Fibroblast of skin of back (primary cell): Measurements from ENCODE around the gene TBCA.

Source experiments
- DNase-seq: peaks from one replicate; pipeline ENCODE4 v3.0.0-alpha.2; 2013

Gene TBCA

DNA sequence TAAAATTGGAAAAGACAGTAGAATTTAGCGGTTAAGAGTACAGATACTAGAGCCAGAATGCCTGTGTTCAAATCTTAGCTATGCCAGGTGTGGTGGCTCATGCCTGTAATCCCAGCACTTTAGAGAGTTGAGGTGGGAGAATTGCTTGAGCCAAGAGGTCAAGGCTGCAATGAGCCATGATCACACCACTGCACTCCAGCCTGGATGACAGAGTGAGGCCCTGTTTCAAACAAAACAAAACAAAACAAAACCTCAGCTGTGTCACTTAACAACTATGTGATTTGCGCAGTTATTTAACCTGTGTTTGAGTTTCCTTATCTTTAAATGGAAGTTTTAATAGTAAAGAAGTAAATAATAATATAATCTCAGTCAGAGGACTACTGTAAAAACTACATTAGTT is 68.3 kb downstream of the TBCA start:
- DNase-seq: no peak

DNA sequence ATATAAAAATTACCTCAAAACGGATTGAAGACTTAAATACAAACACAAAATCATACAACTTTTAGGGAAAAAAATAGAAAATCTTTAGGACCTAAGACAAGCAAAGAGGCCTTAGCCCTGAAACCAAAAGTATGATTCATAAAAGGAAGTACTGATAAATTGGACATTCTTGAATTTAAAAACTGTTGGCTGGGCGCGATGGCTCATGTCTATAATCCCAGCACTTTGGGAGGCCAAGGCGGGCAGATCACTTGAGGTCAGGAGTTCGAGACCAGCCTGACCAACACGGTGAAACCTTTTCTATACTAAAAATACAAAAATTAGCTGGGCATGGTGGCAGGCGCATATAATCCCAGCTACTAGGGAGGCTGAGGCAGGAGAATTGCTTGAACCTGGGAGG is 76.6 kb downstream of the TBCA start:
- DNase-seq: peak; percentile 11

- DNase-seq: no peak
These were observed 77.2 kb downstream of the TBCA start for GRCh38 chr5:77698920-77699319.

DNA sequence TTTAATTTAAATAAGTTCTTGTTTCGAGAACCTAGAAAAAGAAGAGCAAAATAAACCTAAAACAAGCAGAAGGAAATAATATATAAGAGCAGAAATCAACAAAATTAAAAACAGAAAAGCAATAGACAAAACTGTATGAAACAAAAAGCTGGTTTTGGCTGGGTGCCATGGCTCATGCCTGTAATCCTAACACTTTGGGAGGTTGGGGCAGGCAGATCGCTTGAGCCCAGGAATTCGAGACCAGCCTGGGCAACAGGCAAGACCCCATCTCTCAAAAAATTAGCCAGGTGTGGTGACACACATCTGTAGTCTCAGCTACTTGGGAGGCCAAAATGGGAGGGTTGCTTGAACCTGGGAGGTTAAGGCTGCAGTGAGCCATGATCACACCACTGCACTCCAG is 78.4 kb downstream of the TBCA start:
- no peak for DNase-seq

- no peak for DNase-seq
These were observed 80.0 kb downstream of the TBCA start for GRCh38 chr5:77696120-77696519.

DNA sequence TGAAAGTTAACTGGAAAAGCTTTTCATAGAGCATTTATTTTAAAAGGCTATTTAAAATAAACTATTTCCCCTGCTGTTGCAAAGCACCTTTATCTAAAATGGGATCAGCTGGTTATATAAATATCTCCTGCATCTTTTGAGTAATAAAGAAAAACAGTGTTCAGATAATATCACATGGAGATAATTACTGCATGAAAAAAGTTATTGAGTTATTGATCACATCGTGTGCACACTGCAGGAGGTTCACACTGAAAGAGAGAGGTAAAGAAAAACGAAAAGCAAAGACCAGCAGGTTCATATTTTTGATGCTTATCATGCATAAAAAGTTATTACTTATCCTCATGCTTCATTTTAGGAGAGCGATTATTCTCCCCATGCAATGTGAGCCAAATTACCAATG is 82.2 kb downstream of the TBCA start:
- no peak for DNase-seq

DNA sequence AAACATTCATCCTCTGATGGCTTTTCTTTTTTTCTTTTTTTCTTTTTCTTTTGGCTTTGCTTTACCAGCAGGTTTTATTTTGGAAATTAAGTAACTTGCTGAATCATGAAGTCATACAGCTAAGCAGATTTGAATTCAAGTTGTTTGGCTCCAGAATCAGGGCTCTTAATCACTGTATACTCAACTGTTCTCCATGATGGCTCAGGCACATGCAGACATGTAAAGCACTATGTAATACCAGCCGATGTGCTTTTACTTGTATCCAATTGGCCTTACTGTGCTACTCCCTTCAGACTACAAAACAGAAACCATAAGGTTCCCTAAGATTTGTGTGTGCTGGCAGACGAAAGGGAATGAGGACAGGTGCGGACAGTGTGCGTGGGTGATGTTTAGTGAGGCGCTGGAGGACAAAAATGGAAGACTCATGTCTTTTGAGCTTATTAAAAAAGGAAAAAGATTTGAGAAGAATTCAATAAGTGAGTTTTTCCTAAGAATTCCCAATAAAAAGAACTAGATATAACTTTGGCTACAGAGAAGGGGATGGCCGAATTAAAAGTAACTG is 92.9 kb downstream of the TBCA start:
- no peak for DNase-seq

DNA sequence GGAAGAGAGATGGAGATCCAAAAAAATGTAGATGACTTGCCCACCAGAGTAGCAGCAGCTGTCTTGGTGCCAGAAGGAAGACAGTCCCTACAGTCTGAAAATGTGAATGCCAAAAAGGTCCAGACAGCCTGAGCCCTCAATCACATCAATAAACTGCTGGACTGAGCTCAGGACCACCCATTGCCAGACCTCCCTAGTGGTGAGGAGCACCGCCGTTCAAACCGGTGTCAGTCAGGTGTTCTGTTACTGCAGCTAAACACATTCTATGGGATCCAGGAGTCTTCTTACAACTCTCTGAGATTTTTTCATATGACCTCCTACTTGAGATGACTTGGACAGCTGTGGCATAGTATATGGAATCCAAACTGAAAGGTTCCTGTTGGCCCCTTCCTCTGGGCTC is 105.6 kb downstream of the TBCA start:
- DNase-seq: no peak

- no peak for DNase-seq
These were observed 106.5 kb downstream of the TBCA start for GRCh38 chr5:77669677-77670076.

GRCh38 chr5:77663090-77663863 is 112.9 kb downstream of the TBCA start:
- peak; percentile 23 for DNase-seq

GRCh38 chr5:77662635-77663034 is 113.5 kb downstream of the TBCA start:
- no peak for DNase-seq

DNA sequence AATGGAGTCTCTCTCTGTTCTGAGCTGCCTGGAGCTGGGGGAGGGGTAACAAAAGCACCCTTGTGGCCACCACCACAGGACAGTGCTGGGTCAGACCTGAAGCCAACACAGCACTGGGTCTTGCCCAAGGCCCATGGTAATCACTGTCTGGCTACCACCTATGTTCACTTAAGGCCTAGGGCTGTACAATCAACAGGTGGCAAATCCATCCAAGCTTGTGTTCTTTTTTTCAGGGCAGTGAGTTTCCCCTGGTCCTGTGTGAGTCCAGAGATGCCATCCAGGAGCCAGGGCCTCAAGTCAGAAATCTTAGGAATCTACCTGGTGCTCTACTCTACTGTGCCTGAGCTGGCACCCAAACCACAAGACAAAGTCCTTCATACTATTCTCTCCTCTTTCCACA is 117.5 kb downstream of the TBCA start:
- no peak for DNase-seq

GRCh38 chr5:77651343-77651742 is 124.8 kb downstream of the TBCA start:
- DNase-seq: no peak

GRCh38 chr5:77650686-77651085 is 125.5 kb downstream of the TBCA start:
- DNase-seq: no peak

DNA sequence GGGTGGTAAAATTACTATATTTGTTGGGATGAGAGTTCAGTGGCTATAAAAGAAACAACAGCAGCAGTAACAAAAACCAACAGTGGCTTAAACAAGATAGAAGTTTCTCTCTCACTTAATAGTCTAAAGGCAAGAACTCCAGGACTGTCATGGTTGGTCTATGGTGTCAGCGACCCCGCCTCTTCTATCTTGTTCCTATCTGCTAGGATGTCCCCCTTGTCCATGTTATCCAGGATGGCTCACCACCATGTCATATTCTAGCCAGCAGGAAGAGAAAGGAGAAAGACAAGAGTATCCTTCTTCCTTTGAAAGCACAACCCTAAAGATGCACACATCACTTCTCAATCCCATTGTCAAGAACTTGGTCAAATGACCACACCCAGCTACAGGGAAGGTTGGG is 126.4 kb downstream of the TBCA start:
- no peak for DNase-seq

- DNase-seq: no peak
These were observed 130.0 kb downstream of the TBCA start for GRCh38 chr5:77645995-77646639.

DNA sequence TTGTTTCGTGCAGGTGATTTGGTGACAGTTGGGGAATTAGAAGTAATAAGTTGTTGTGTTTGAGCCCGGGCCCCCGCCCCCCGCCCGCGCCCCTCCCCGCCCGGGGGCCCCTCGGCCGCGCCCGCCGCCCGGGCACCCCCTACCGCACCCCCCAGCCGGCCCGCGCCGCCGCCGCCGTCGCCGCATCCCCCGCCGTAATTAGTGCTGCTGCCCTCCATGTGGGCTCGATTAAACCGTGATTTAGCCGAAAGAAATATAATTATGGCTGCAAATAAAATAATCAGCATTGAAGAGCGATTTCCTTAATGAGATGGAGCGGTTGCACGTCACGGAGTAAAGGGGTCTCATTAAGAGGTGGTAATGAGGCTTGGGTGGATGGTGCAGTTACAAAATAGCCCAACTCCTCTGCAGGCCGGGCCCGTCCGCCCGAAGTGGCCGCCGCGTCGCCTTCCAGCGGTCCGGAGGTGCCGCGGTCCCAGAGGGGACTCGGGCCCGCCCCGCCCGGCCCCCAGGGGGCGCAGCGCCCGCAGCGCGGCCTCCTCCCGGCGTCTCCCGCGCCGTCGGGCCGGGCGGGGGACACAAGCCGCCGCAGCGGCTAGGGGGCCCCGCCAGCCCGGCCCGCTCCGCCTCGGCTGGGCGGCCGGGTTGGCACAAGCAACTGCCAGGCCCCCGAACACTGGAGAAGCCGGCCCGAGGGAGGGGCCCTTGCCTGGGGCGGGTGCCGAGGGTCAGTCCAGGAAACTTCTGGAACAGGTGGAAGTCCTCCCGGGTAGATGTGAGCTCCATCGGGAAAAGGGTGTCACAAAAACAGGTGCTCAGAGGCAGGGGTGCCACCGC is 130.8 kb downstream of the TBCA start:
- DNase-seq: peak; percentile 17

DNA sequence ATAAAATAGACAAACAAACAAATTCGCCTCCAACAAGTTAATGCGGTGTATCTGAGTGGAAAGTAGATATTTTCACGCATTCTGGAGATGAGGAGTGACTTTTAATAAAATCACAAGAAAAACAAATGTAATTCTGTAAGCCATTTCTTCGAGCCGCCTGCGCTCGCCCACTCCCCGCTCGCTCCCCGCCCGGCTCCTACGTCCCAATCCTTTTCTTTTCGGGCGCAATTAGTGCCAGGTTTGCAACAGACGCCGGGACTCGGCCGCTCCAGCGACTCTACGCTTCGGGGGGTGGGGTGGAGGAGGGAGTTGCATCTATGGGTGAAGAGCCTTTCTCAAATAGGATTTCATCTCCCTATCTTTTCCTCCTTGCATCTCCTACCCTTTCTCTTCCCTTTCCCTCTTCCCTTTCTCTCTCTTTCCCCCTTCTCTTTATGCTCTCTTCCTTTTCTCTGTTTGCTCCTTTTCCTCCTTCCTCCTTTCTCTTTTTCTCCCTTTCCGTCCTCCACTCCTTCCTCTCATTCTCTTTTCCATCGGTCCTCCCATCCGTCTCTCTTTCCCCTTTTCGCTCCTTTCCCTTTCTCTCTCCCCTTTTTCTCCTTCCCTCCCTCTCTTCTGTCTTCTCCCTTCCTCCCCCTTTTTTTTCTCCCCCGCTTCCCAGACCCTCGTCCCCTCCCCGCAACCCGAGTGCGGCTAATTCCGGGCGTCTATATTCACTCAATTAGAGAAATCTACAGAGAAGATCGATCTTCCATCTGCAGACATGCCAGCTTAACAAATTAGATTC is 131.6 kb downstream of the TBCA start:
- DNase-seq: no peak

GRCh38 chr5:77643654-77644370 is 132.3 kb downstream of the TBCA start:
- no peak for DNase-seq

GRCh38 chr5:77642738-77643653 is 133.1 kb downstream of the TBCA start:
- no peak for DNase-seq
